Parathyroid adenoma (tissue), 2 donors: Measurements from ENCODE around the gene RASGEF1B.

Experiments used
- H2AFZ ChIP-seq: fragments of 300-600 bp; sonication (generic); one replicate; pipeline ENCODE4 v1.7.0; 2017; ENCODE audit warnings: antibody characterized with exemption, mild to moderate bottlenecking
- H3K27ac ChIP-seq: fragments of 300-600 bp; sonication (generic); one replicate; pipeline ENCODE4 v1.7.0; 2017
- H3K27me3 ChIP-seq: fragments of 300-600 bp; sonication (generic); one replicate; pipeline ENCODE4 v1.7.0; 2017; ENCODE audit warnings: low read length; ENCODE audit not compliant: control insufficient read depth, insufficient read depth
- H3K36me3 ChIP-seq: fragments of 300-600 bp; sonication (generic); one replicate; pipeline ENCODE4 v1.7.0; 2017; ENCODE audit warnings: low read length; ENCODE audit not compliant: control insufficient read depth, insufficient read depth
- H3K4me1 ChIP-seq: fragments of 300-600 bp; sonication (generic); one replicate; pipeline ENCODE4 v1.7.0; 2017; ENCODE audit warnings: control low read depth
- H3K4me2 ChIP-seq: fragments of 300-600 bp; sonication (generic); one replicate; pipeline ENCODE4 v1.7.0; 2017; ENCODE audit warnings: low read length
- H3K4me3 ChIP-seq: fragments of 300-600 bp; sonication (generic); one replicate; pipeline ENCODE4 v1.7.0; 2017; ENCODE audit warnings: low read depth, low read length
- H3K79me2 ChIP-seq: fragments of 300-600 bp; sonication (generic); one replicate; pipeline ENCODE4 v1.7.0; 2017; ENCODE audit warnings: control low read depth
- H3K9ac ChIP-seq: fragments of 300-600 bp; sonication (generic); one replicate; pipeline ENCODE4 v1.7.0; 2017; ENCODE audit warnings: mild to moderate bottlenecking
- H3K9me3 ChIP-seq: fragments of 300-600 bp; sonication (generic); one replicate; pipeline ENCODE4 v1.7.0; 2017; ENCODE audit warnings: low read length; ENCODE audit not compliant: control insufficient read depth
- TF ChIP-seq, protein P1 (sequence below): fragments of 300-600 bp; sonication (generic); IDR thresholded peaks from one replicate; pipeline ENCODE4 v1.7.0; 2017; ENCODE audit warnings: antibody characterized with exemption, mild to moderate bottlenecking
- donor health status: primary hyperparathyroidism.

The RASGEF1B gene

DNA sequence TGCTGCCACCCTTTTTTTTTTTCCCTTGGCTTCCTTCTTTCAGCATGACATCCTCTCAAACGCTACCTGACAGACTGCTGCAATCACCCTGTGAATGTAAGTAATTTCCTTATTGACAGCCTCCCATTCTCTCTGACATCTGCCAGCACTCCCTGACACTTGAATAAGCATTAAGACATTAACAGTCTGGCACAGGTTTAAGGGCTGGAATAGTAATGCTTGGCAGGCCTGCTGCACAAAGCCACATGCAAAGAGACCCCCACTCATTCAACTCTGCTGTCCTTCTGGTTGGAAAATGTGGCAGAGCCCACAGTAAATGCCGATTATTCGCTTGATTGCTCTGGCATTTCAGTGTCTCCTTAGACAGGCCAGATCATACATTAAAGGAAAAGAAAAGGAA is 28.1 kb upstream of the RASGEF1B start:
- TF ChIP-seq, protein P1, sequence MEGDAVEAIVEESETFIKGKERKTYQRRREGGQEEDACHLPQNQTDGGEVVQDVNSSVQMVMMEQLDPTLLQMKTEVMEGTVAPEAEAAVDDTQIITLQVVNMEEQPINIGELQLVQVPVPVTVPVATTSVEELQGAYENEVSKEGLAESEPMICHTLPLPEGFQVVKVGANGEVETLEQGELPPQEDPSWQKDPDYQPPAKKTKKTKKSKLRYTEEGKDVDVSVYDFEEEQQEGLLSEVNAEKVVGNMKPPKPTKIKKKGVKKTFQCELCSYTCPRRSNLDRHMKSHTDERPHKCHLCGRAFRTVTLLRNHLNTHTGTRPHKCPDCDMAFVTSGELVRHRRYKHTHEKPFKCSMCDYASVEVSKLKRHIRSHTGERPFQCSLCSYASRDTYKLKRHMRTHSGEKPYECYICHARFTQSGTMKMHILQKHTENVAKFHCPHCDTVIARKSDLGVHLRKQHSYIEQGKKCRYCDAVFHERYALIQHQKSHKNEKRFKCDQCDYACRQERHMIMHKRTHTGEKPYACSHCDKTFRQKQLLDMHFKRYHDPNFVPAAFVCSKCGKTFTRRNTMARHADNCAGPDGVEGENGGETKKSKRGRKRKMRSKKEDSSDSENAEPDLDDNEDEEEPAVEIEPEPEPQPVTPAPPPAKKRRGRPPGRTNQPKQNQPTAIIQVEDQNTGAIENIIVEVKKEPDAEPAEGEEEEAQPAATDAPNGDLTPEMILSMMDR = no peak
- Histone ChIP-seq H3K4me1 (no peaks in the 10 kb centered on the region), H3K36me3 (no peaks in the 10 kb centered on the region), H3K4me2 (no peak overlapping the region), H3K79me2 (no peaks in the 10 kb centered on the region), H2AFZ (no peak overlapping the region), H3K9ac (no peak overlapping the region), H3K27ac (no peak overlapping the region), H3K4me3 (no peak overlapping the region), H3K9me3 (no peaks in the 10 kb centered on the region), H3K27me3 (no peaks in the 10 kb centered on the region)

DNA sequence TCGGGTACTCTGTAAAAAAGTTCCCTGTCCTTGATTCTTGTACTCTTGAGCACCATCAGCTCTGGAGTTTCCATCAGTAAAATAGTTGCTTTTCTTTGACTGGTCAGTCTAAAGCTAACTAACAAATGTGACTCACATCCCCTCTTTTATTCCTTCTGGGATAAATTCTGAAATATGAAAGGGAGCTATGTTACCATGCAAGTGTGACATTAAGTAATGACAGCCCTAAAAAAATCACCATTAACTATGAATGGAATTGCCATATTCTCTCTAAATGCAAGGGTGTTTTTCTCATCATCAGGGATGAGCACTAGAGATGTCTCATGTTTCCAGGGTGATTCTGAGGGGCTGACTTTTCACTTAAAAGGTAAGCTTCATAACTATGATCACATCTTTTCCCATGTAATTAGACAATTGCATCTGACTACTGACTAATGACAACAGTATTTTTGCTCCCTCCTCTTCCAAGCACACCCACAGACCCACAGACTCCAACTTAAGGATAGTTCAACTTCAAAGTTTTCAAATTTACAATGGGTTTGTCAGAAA is 26.9 kb upstream of the RASGEF1B start:
- TF ChIP-seq, protein P1 = no peak
- no peak overlapping the region for H3K9ac ChIP-seq
- no peak overlapping the region for H3K4me2 ChIP-seq
- H3K79me2 ChIP-seq = no peaks in the 10 kb centered on the region
- no peak overlapping the region for H3K4me3 ChIP-seq
- no peaks in the 10 kb centered on the region for H3K4me1 ChIP-seq
- no peak overlapping the region for H3K27ac ChIP-seq
- no peaks in the 10 kb centered on the region for H3K36me3 ChIP-seq
- no peaks in the 10 kb centered on the region for H3K9me3 ChIP-seq
- H2AFZ ChIP-seq = no peak overlapping the region
- H3K27me3 ChIP-seq = no peaks in the 10 kb centered on the region

DNA sequence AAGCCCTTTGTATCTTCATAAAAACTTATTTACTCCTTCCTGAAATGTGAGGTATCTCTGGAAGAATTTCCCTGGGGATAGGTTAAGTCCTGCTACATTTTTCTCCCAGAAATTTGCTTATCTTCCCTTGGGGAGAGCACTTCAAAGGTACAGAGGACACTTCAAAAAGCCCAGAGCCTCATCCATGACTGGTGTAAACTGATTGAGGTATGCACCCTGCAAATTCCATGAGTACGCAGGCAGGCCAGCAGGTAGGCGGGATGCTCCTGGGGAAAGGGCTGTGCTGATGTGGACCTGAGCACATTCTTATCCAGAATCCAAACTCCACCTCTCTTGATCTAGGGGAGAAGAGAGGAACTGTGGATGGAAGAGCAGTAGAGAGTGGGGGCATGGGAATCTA is 26.3 kb upstream of the RASGEF1B start:
- no peaks in the 10 kb centered on the region for H3K36me3 ChIP-seq
- no peaks in the 10 kb centered on the region for H3K27me3 ChIP-seq
- no peak overlapping the region for H3K4me2 ChIP-seq
- TF ChIP-seq, protein P1 = no peak
- no peaks in the 10 kb centered on the region for H3K4me1 ChIP-seq
- H3K9ac ChIP-seq = no peak overlapping the region
- no peak overlapping the region for H3K4me3 ChIP-seq
- H2AFZ ChIP-seq = no peak overlapping the region
- no peak overlapping the region for H3K27ac ChIP-seq
- no peaks in the 10 kb centered on the region for H3K79me2 ChIP-seq
- no peaks in the 10 kb centered on the region for H3K9me3 ChIP-seq

DNA sequence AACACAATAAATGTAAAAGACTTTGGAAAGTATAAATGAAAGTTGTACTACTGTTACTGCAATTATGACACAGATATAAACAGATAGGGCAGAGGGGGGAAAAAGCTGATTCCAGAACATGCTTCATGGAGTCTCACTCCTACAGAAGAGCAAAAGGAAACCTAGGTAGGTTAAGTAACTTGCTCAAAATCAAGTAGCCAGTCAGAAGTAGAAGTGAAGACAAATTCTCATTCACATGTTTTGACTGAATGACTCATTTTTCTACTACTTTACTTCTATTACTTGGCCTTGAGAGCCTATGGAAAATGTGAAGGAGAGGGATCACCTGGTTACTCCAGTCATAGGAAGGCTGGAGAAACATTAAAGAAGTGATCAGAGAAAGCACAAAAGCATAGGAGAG is 23.6 kb upstream of the RASGEF1B start:
- H3K9ac ChIP-seq = no peak overlapping the region
- no peaks in the 10 kb centered on the region for H3K79me2 ChIP-seq
- H3K4me3 ChIP-seq = no peak overlapping the region
- no peaks in the 10 kb centered on the region for H3K36me3 ChIP-seq
- H3K27ac ChIP-seq = no peak overlapping the region
- H3K4me2 ChIP-seq = no peak overlapping the region
- H2AFZ ChIP-seq = no peak overlapping the region
- TF ChIP-seq, protein P1 = no peak
- no peaks in the 10 kb centered on the region for H3K27me3 ChIP-seq
- no peaks in the 10 kb centered on the region for H3K9me3 ChIP-seq
- H3K4me1 ChIP-seq = no peaks in the 10 kb centered on the region

DNA sequence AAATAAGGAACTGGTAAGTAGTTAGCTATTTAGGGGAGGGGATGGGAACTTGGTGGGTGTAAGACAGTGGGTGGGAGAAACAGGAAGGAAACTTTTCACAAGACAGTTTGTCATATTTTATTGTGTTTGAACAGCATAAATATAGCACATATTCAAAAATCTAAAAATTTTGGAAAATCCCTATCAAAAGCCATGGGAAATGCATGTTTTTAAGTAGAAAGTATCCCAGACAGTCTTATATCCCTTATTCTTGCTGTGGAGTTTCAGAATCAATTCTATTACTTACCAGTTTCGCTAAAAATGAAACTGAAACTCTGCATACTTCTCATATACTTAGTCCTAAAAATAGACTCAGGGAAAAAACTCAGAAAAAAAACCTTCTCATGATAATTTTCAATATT is 22.3 kb upstream of the RASGEF1B start:
- Histone ChIP-seq H3K4me2 (peak overlapping the region; percentile 50), H3K9ac (no peak overlapping the region), H3K4me1 (no peaks in the 10 kb centered on the region), H3K27ac (peak overlapping the region; percentile 16), H3K27me3 (no peaks in the 10 kb centered on the region), H3K9me3 (no peaks in the 10 kb centered on the region), H3K79me2 (no peaks in the 10 kb centered on the region), H2AFZ (no peak overlapping the region), H3K36me3 (no peaks in the 10 kb centered on the region), H3K4me3 (peak overlapping the region; percentile 33)
- TF ChIP-seq, protein P1 = no peak
